GM18499 (cell line): ENCODE data around the gene C1orf52.
A peak's percentile ranks its signal among the peaks of the same experiment; 100 is the strongest.

Experiments
- ATAC-seq: cut with Tn5 transposase; IDR thresholded peaks from one replicate; pipeline ENCODE4 v1.9.1; 2021; ENCODE audit warnings: moderate number of reproducible peaks; ENCODE audit not compliant: insufficient read depth, unreplicated experiment

The C1orf52 gene

GRCh38 chr1:85259118-85259911, at the start of gene C1orf52:
C1orf52 (minus strand) TSS chr1:85259662; CDS start chr1:85259633, 29 bp downstream.
- ATAC-seq, result peak; percentile 98

- no peak for ATAC-seq
Observed at GRCh38 chr1:85308833-85309350, 49.4 kb upstream of the C1orf52 start.

- ATAC-seq, result peak; percentile 58
Observed at GRCh38 chr1:85307987-85308832, 48.7 kb upstream of the C1orf52 start.

- ATAC-seq, result no peak
Observed at GRCh38 chr1:85306236-85306635, 46.8 kb upstream of the C1orf52 start.

GRCh38 chr1:85303440-85304162, 44.1 kb upstream of the C1orf52 start:
- ATAC-seq, result no peak

GRCh38 chr1:85300140-85300539, 40.7 kb upstream of the C1orf52 start:
- no peak for ATAC-seq

- peak; percentile 84 for ATAC-seq
Observed at GRCh38 chr1:85297855-85298629, 38.6 kb upstream of the C1orf52 start.

GRCh38 chr1:85297538-85297854, 38.0 kb upstream of the C1orf52 start:
- no peak for ATAC-seq

- no peak for ATAC-seq
Observed at GRCh38 chr1:85296980-85297379, 37.5 kb upstream of the C1orf52 start.

- ATAC-seq, result no peak
Observed at GRCh38 chr1:85295654-85296053, 36.2 kb upstream of the C1orf52 start.

GRCh38 chr1:85295006-85295431, 35.6 kb upstream of the C1orf52 start:
- no peak for ATAC-seq

GRCh38 chr1:85290826-85291225, 31.4 kb upstream of the C1orf52 start:
- ATAC-seq, result no peak

- ATAC-seq, result peak; percentile 74
Observed at GRCh38 chr1:85289848-85290335, 30.4 kb upstream of the C1orf52 start.

- ATAC-seq, result peak; percentile 27
Observed at GRCh38 chr1:85289207-85289847, 29.9 kb upstream of the C1orf52 start.

- no peak for ATAC-seq
Observed at GRCh38 chr1:85284202-85284601, 24.7 kb upstream of the C1orf52 start.

GRCh38 chr1:85283475-85284199, 24.2 kb upstream of the C1orf52 start:
- ATAC-seq, result no peak

- no peak for ATAC-seq
Observed at GRCh38 chr1:85282424-85282823, 23.0 kb upstream of the C1orf52 start.

GRCh38 chr1:85280636-85281035, 21.2 kb upstream of the C1orf52 start:
- no peak for ATAC-seq
